Fibroblast of skin of right quadriceps (primary cell): ENCODE results near the gene BNC1.

Source experiments
- DNase-seq: peaks from one replicate; pipeline ENCODE4 v3.0.0-alpha.2; 2013

The BNC1 gene, protein sequence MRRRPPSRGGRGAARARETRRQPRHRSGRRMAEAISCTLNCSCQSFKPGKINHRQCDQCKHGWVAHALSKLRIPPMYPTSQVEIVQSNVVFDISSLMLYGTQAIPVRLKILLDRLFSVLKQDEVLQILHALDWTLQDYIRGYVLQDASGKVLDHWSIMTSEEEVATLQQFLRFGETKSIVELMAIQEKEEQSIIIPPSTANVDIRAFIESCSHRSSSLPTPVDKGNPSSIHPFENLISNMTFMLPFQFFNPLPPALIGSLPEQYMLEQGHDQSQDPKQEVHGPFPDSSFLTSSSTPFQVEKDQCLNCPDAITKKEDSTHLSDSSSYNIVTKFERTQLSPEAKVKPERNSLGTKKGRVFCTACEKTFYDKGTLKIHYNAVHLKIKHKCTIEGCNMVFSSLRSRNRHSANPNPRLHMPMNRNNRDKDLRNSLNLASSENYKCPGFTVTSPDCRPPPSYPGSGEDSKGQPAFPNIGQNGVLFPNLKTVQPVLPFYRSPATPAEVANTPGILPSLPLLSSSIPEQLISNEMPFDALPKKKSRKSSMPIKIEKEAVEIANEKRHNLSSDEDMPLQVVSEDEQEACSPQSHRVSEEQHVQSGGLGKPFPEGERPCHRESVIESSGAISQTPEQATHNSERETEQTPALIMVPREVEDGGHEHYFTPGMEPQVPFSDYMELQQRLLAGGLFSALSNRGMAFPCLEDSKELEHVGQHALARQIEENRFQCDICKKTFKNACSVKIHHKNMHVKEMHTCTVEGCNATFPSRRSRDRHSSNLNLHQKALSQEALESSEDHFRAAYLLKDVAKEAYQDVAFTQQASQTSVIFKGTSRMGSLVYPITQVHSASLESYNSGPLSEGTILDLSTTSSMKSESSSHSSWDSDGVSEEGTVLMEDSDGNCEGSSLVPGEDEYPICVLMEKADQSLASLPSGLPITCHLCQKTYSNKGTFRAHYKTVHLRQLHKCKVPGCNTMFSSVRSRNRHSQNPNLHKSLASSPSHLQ

DNA sequence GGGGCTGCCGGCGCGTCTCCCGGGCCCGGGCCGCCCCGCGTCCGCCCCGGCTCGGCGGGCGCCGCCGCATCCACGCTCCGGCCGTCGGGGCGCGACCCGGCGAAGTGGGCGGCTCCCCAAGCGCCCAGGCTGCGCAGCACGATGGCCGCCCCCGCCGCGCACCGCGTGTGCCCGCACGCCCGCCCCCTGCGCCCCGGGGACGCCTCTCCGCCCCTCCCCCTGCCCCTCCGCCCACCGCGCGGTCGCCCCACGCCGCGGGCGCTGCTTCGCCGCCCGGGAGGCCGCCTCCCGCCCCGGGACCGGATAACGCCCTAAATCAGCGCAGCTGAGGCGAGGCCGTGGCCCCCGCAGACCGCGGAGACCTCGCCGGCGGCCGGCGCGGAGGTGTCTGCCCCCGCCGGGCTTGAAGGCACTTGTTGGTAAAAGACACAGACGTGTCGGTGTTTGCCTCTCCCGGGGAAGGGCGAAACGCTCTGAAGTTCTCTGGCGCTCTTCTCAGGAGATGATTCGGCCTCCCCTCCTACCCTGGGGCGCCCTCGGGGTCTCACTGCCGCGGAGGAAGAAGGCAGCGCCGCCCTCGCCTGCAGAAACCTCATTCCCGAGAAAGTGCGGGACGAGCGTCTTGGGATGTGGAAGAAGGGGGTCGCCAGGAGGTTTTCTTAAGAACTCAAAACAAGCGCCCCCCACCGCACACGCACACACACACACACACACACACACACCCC is at the start of gene BNC1:
Gene BNC1 (minus strand): TSS at position 106 of the 725 bp plus-strand sequence. CDS start 36 bp downstream, at position 70.
- DNase-seq: peak; percentile 32

DNA sequence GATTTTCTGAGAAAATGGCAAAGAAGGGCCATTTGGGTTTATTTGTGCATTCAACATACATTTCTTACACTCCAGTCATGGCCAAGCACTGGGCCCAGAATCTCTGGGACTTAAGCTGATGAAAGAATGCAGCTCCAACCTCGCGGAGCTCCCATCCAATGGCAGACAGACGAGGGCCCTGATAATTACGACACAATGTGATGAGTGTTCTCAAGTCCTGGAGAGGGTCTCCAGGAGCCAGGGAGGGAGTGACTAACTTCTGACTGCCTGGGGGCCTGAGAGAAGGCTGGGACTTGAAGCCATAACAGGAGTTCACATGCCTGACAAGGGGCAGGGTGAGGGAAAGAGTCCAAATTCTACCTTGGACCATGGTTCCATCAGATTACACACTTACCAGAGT is 42.6 kb upstream of the BNC1 start:
- peak; percentile 34 for DNase-seq

DNA sequence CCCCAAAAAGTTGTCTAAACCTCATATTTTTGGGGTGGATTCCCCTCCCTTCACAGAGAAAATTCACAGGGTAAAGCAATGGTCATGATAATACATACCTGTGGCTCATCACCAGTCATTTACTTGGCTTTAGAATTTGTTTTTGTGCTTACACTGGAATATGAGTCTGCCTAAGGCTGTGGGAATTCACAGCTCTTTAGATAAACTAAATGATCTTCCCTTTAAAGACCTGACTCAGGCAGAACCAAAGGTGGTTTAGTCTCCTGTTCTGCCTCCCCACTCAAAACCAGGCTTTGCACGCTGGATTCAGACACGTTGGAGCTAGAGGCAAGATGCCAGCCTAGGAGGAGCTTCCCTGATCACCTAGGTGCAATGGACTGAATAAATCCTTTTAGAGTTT is 40.3 kb upstream of the BNC1 start:
- DNase-seq: no peak

DNA sequence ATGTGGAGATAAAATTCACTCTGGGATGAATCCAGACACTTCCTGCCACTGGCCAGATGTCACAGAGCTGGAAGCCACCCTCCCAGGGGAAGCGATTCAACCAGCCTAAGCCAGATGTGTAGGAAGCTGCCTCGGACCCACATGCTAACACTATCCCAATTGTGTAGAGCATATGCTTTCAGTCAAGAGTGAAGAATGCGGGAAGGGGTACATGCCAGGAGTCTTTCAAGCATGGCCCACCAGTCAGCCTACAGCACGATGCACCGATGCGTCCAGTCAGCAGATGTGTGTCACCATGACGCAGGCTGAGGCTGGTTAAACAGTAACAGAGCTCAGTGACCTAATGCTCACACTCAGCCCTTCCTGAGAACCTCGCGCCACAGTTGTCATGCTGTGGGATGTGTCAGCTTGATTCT is 38.8 kb upstream of the BNC1 start:
- DNase-seq: peak; percentile 96

DNA sequence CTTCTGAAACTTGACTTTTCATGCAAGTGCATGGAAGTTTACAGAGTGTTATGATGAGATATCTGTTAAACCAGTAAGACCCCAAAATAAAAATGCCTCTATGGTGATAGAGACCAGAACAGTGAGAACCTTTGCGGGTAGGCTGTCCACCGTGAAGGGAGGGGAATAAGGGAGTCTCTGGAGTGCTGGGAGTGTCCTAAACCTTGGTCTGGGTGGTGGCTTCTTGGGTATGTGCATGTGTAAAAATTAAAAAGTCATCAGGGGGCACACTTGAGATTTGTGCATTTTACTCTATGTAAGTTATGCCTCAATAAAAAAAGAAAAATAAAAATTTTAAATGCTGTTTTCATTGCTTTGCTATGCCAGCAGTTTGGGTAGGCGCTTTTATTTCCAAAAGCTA is 38.2 kb upstream of the BNC1 start:
- no peak for DNase-seq

DNA sequence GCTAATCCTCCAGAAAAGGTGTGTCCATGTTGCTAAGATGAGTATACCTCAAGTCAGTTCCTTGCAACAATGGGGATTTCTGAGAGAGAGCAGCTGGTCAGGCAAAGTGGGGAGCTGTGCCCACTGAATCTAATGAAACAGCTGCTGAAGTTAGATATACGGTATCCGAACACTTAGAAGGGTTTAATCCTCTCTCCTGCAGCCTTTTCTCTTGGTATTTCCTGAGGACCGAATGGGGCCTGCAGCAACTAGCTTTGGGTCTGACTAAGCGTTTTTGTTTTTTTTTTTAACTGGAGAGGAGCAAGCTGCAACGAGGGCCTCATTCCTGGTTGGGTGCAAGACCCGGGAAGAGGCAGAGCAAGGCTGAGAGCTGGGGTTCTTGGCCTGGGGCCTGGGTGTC is 37.6 kb upstream of the BNC1 start:
- peak; percentile 67 for DNase-seq

DNA sequence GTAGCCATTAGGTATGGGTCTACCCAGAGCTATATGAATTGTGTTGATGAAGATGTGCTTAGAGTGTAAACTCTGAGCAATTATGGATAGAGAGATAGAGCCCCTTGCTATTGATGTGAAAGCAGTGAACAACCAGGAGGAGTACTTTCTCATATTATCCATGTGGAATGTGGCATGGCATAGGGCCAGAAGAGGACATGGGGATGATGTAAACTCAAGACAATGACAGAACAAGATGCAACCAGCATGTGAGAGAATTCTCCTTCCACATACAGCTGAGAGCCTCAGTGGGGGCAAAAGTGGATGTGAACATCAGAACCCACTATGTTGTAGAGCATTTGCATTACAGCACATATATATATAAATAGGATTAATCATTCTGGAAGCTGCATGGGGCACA is 36.4 kb upstream of the BNC1 start:
- peak; percentile 64 for DNase-seq

DNA sequence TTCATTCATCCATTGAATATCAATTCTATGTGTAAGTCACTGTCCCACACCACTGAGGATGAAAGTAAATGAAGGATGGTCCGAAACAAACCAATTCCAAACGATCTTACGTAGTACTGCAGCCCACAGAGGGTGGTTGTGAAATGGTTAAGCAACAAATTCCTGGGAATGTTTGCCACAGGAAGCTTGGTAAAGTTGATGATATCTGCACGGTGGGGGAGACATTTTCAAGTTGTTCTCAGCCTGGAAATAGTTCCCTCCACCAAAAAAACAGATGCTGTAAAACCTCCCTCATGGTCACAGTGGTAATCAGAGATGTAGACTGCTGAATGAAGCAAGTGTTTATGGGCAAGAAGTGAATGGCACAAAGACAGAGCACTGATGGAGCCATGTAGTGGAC is 35.9 kb upstream of the BNC1 start:
- peak; percentile 87 for DNase-seq

DNA sequence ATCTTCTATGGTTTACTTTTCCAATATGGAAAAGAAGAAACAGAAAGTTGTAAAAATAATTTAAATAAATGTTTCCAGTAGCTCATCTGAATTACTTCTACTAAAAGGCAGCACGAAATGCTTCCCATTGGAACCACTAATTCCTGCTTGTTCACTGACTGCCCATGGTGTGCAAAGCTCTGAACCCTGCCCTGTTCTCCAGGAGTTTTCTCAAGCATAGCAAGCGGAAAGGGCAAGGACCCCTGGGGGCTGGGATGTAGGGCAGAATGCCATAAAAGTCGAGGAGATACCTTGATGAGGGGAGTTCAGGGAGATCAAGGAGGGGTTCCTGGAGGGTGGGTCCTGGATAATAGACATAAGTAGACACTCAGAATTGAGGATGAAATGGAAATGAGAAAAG is 35.3 kb upstream of the BNC1 start:
- DNase-seq: no peak

DNA sequence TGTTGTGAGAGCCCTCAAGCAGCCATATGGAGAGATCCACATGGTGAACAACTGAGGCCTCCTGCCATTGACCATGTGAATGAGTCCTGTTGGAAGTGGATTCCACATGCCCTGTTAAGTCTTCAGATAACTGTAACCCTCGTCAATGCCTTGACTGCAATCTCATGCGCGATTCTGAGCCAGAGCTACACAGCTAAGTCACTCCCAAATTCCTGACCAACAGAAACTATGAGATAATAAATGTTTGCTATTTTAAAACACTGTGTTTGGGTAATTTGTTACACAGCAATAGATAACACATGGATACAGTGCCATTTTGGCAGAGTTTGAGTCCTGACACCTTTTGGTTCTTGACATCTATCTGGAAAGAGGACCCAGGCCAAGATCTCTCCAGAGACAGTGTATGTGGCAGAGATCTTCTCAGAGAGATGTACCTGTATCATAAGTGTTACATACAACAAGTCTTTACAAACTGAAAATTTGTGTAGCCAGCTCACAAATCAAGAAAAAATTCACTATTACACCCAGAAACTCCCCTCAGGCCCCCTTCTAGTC is 34.5 kb upstream of the BNC1 start:
- DNase-seq: no peak

DNA sequence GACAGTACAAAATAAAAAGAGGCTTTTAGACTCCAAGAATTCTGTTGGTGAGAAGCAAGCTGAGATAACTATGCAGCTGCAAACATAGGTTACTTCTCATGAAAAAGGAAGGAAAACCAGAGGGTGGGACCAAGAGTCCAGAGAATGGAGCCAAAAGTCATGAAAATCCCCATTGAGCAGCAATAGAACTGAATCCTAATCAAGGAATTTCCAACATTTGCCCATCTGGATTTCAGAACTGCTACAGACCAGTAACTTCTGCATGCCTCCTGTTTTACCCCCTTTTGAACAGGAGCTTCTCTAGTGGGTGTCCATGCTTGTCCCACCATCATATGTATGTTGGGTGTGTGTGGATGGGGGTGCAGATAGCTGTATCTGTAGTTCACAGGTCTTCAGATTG is 33.6 kb upstream of the BNC1 start:
- DNase-seq: no peak

DNA sequence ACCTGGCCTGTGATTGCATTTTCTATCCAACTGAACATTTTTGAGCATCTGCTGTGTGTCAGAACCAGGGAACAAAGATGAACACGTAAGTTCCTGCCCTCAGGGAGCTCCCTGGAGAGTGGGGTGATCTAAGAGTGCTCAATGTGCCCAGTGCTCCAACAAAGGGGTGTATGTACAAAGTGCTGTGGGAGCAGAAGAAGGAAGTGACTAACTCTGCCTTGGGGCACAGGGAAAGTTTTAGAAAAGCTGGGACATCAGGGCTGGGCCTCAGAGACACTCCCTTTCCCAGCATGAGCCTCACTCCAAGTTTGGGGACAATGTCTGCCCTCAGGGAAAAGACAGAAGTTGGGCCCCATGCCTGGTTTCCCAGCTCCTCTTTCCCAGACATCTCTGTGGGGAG is 27.6 kb upstream of the BNC1 start:
- no peak for DNase-seq

DNA sequence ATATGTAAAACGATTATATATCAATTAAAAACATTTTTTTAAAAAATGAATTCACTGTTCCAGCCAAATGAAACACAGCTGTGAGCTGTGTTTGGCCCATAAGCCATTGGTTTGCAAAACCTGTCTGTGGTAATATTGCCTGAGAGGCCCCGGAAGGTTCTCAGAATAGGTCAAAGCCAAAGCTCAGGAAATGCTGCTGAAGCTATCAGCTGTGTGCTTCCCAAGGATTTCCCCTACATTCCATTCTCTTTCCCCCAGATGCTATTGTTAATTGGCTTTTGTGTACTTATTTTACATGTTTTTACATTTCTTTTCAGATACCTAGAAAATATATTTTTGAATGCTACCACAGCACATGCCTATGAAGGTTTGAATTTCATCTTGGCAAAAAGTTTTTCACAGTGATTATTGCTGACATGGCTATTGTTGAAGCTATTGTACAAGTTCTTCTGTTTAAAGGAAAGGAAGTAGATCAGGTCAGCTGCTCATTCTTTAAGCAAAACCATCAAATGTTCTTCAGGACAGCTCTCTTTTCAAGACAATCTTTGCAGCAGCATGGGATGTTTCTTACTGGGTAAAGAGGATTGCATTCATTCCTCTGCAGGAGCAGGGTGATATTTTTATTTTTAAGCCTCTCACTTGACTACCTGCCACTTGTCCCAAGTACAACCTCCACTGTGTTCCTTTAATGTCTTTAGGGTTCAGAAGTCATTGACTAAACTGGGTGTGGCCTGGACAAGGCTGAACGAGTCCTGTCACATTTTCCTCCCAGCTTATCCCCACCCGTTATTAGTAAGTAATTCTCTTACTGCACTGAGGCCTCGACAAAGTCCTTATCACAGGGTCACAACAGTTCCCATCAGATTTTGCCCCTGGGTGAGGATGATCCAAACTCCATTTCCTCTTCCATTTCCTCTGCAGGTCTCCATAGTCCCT is 26.3 kb upstream of the BNC1 start:
- DNase-seq: peak; percentile 31

DNA sequence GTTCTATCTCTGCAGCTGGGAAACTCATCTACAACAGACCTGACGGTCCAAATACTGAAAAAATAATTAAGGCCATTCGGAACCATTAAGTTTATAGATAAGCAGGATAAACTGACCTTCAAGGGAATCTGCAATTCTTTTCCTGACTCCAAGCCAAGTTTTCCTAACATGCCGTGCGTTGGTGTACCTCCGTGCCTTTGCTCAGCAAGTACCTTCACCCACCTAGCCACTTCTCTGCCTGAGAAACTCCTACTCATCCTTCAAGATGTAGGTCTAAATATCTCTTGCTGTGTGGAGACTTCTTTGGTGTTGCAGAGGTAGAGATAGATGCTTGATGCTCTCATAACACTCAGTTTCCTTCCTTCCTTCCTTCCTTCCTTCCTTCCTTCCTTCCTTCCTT is 24.2 kb upstream of the BNC1 start:
- DNase-seq: no peak

DNA sequence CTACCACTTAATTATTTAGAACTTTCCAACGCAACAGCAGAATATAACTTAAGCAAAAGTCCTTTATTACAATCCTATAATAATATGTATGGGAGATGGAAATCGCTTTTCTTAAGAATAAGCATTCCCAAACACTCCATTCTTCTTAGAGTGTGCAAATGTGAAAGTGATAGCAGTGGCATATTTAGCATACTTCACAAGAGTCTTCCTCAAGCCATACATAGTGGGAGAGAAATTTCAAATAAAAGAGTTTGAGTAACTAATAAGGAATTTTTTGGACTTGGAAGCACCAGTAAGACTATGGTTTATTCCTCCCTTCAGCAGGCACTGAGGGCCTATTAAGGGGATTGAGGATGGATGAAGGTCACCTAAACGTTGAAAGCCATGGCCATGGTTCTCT is 22.1 kb upstream of the BNC1 start:
- DNase-seq: peak; percentile 37

DNA sequence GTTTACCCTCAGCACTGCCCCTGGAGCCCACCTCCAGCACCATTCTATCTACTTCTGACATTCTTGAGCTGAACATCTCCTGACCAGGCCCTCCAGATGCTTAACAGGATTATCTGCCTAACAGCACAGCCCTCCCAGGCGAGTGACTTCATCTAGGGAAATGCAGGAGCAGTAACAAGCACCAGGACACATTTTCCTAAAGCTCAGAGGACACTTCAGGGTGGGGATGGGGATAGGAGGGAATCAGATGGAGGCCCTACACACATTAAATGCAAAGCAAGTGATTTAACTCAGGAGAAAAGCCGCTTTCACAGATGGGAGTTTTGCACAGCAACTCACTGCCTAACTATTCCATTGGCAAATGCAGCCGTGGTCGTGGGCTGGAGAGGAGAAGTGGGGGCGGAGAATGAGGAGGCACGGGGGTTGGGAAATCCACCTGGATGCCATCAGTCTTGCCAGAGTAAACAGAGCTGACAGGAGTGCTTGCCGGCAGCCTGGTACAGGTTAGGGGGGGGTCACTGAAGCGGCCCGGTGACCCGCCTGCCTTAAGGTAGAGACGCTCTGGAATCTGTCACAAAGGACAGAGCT is 21.3 kb upstream of the BNC1 start:
- DNase-seq: peak; percentile 27

DNA sequence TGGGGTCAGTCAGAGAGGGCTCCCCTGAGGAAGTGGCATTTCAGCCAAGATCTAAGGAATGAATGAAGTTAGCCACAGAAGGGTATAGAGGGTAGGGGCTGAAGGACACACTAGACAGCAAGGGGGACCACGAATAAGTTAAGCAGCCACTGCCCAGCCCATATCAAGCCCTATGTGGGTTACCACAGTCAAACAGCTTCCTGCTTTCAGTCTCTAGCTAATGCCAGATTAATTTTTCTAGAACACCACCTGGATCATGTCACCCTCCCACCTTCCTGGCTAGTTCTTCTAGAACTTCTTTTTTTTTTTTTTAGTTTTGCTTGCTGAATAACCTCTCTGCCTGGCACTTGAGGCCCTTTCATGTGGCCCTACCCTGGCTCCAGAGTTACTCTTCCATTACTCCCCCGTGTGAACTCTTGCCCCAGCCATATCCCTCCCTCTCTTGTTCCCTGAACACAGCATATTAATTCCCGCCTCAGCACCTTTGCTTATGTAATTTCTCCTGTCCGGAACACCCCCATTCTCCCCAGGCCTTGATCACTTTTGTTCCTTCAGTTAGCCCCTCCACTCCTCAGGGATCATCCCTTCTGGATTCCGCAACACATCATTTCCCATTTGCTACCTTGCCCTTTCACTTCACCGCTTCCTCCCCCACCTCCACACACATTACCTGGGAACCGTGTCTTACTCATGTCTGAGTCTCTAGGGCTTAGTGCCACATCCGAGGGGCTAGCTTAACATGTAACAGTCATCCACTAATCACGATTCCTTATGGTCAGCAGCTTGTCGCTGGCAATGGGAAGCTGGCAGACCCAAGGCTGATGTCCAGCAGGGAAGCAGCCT is 20.6 kb upstream of the BNC1 start:
- DNase-seq: no peak

DNA sequence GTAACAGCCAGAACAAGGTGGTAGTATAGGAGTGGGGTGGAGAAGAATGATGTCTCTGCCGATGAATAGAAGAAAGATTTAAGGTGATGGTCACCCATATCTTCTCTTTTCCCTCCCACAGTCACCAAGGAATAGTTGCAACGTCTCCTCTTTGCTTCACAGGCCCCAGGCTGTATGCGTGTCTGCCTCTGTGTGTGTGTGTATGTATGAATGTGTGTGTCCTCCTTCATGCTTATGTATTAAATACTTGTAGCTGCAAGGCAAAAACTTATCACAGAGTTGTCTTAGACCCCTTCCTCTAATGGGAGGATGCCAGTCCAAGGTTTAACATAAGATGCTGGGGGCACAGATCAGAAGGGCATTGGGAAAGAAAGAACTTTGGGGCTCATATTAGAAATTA is 19.1 kb upstream of the BNC1 start:
- no peak for DNase-seq

DNA sequence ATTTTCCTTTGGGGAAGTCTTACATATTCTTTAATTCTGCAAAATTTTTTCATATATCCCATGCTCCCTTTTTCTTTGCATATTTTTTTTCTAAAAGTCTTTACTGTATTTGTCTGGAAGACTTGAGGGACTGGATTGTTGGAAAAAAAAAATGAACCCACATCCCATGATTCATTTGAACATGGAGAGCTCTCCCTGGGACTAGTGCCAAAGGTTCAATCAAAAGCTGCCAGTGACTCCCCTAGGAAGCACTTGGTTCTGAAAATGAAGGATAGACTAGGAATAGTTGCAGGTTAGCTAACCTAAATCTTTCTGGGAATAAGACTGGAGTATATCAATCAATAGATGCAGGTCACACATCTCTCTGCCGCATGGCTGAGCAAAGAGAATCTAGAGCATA is 16.4 kb upstream of the BNC1 start:
- peak; percentile 63 for DNase-seq

DNA sequence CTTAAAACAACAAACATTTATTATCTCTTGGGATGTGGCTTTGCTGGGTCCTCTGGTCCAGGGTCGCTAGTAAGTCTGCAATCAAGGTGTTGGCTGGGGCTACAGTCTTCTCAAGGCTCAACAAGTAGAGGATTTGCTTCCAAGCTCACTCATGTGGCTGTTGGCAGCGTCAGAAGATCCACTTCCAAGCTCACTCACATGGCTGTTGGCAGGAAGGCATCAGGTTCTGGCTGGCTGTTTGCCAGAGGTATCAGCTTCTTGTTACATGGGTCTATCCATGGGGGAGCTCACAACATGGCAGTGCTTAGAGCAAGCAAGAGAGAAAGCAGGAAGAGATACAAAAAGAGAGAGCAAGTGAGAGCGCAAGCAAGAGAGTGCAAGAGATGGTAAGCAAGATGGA is 15.0 kb upstream of the BNC1 start:
- DNase-seq: no peak
